Common myeloid progenitor, CD34-positive (primary cell): ENCODE data around the gene COPE.

ENCODE experiments used
- CTCF ChIA-PET: fragments of 350-600 bp; sonication (Branson Sonifier 250); formaldehyde crosslinking; loops from one replicate; lab custom pipeline; 2021; ENCODE audit warnings: antibody characterized with exemption; lab: Charles Lee
- POLR2A ChIA-PET: fragments of 350-600 bp; sonication (Branson Sonifier 250); formaldehyde crosslinking; loops from one replicate; lab custom pipeline; 2021; ENCODE audit warnings: antibody characterized with exemption; lab: Charles Lee
- DNase-seq, 3 donors: peaks; one replicate each; pipeline versions ENCODE4 v3.0.0 to v3.0.0-alpha.2; 2013
- H3K27ac ChIP-seq, 2 experiments: 1 replicate in 1 of 2; 2 replicates in 1 of 2; pipeline ENCODE4 v1.7.0; 2013; ENCODE audit warnings: inconsistent platforms in 2 of 2, low read length in 2 of 2, mild to moderate bottlenecking in 2 of 2, low read depth in 1 of 2, moderate library complexity in 1 of 2; ENCODE audit not compliant: severe bottlenecking in 2 of 2, insufficient read depth in 1 of 2, poor library complexity in 1 of 2
- H3K27me3 ChIP-seq, 5 experiments: replicated peaks in 2 of 5; 1 replicate in 3 of 5; 2 replicates in 2 of 5; pipeline versions ENCODE4 v1.6.1 to v1.7.0; 2013; ENCODE audit warnings: low read length in 4 of 5, mild to moderate bottlenecking in 2 of 5, moderate library complexity in 2 of 5, inconsistent platforms in 1 of 5; ENCODE audit not compliant: insufficient read depth in 5 of 5, control insufficient read depth in 4 of 5
- H3K36me3 ChIP-seq, 4 experiments: 1 replicate in 2 of 4; 2 replicates in 2 of 4; pipeline versions ENCODE4 v1.6.1 to v1.7.0; 2013; ENCODE audit warnings: low read length in 3 of 4, control low read depth in 1 of 4, mild to moderate bottlenecking in 1 of 4; ENCODE audit not compliant: control insufficient read depth in 4 of 4, insufficient read depth in 4 of 4
- H3K4me1 ChIP-seq, 4 experiments: 1 replicate in 3 of 4; 2 replicates in 1 of 4; pipeline versions ENCODE4 v1.6.1 to v1.7.1; 2013; ENCODE audit warnings: low read length in 3 of 4, mild to moderate bottlenecking in 3 of 4, control low read depth in 1 of 4, inconsistent platforms in 1 of 4, moderate library complexity in 1 of 4; ENCODE audit not compliant: control insufficient read depth in 4 of 4, insufficient read depth in 4 of 4; ENCODE audit errors: control extremely low read depth in 1 of 4
- H3K4me3 ChIP-seq, 7 experiments: 1 replicate in 4 of 7; 2 replicates in 3 of 7; pipeline versions ENCODE4 v1.5.1 to v1.7.0; 2013; ENCODE audit warnings: mild to moderate bottlenecking in 7 of 7, low read length in 6 of 7, moderate library complexity in 6 of 7, inconsistent platforms in 2 of 7, low read depth in 2 of 7, control low read depth in 1 of 7; ENCODE audit not compliant: insufficient read depth in 4 of 7, control insufficient read depth in 1 of 7; ENCODE audit errors: extremely low read depth in 1 of 7
- H3K9me3 ChIP-seq, 5 experiments: 1 replicate in 4 of 5; 2 replicates in 1 of 5; pipeline versions ENCODE4 v1.6.1 to v1.7.1; 2013; ENCODE audit warnings: low read length in 4 of 5, mild to moderate bottlenecking in 2 of 5, inconsistent platforms in 1 of 5, low read depth in 1 of 5, moderate library complexity in 1 of 5; ENCODE audit not compliant: control insufficient read depth in 4 of 5, insufficient read depth in 2 of 5; ENCODE audit errors: control extremely low read depth in 1 of 5
- WGBS: methylation state at CpG from one replicate; pipeline ENCODE4 v1.1.5; 2013; ENCODE audit not compliant: insufficient coverage; 5-methylcytosine and 5-hydroxymethylcytosine counted together

The COPE gene

GRCh38 chr19:18861235-18861634 is 58.0 kb downstream of the COPE start:
- DNase-seq = no peak
- POLR2A ChIA-PET = no interaction called here
- Histone ChIP-seq H3K4me1 (peaks cover 0 to 2% (median 0%) of the 10 kb centered on the region in 4 experiments), H3K27me3 (no peaks in the 10 kb centered on the region), H3K36me3 (peaks cover 19 to 99% (median 84%) of the 10 kb centered on the region in 4 experiments), H3K9me3 (no peaks in the 10 kb centered on the region), H3K4me3 (no peak overlapping the region), H3K27ac (no peak overlapping the region)
- 92% methylated on average over 9 of the region's 9 CpGs for WGBS
- CTCF ChIA-PET = interaction anchor here (1.0 to 1.1 kb wide), 2 partner anchors 10 to 16 kb away, joined by 3 read pairs; no protein-coding TSS in a partner anchor

DNA sequence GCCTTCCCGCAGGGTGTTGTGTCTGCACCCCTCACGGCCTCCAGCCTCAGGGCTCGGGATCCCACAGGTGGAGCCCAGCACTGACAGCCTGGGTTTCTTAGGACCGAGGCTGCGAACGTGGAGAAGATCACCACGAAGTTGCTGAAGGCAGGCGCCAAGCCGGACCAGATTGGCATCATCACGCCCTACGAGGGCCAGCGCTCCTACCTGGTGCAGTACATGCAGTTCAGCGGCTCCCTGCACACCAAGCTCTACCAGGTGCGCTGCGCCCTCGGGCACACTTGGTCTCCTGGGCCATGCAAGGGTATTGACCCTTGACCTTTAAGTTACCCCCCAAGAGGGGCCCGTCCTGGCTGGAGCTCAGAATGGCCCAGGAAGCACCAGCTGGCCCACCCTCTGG is 58.5 kb downstream of the COPE start:
- Histone ChIP-seq H3K4me3 (no peak overlapping the region), H3K27ac (no peak overlapping the region), H3K4me1 (peaks cover 0 to 2% (median 0%) of the 10 kb centered on the region in 4 experiments), H3K36me3 (peaks cover 21 to 99% (median 86%) of the 10 kb centered on the region in 4 experiments), H3K9me3 (no peaks in the 10 kb centered on the region), H3K27me3 (no peaks in the 10 kb centered on the region)
- DNase-seq = no peak
- POLR2A ChIA-PET = no interaction called here
- CTCF ChIA-PET = interaction anchor here (1.0 to 5.7 kb wide), 3 partner anchors 9 to 16 kb away, joined by 3 to 37 read pairs (median 3); no protein-coding TSS in a partner anchor
- 95% methylated on average over 17 of the region's 17 CpGs for WGBS

GRCh38 chr19:18860302-18860700 is 58.9 kb downstream of the COPE start:
- 97% methylated on average over 11 of the region's 11 CpGs for WGBS
- DNase-seq = no peak
- Histone ChIP-seq H3K4me3 (no peak overlapping the region), H3K27ac (no peak overlapping the region), H3K4me1 (peaks cover 0 to 2% (median 0%) of the 10 kb centered on the region in 4 experiments), H3K36me3 (peaks cover 22 to 99% (median 86%) of the 10 kb centered on the region in 4 experiments), H3K27me3 (no peaks in the 10 kb centered on the region), H3K9me3 (no peaks in the 10 kb centered on the region)
- ChIA-PET POLR2A (no interaction called here), CTCF (interaction anchor here (1.0 to 5.7 kb wide), 3 partner anchors 9 to 17 kb away, joined by 3 to 37 read pairs (median 3); no protein-coding TSS in a partner anchor)

DNA sequence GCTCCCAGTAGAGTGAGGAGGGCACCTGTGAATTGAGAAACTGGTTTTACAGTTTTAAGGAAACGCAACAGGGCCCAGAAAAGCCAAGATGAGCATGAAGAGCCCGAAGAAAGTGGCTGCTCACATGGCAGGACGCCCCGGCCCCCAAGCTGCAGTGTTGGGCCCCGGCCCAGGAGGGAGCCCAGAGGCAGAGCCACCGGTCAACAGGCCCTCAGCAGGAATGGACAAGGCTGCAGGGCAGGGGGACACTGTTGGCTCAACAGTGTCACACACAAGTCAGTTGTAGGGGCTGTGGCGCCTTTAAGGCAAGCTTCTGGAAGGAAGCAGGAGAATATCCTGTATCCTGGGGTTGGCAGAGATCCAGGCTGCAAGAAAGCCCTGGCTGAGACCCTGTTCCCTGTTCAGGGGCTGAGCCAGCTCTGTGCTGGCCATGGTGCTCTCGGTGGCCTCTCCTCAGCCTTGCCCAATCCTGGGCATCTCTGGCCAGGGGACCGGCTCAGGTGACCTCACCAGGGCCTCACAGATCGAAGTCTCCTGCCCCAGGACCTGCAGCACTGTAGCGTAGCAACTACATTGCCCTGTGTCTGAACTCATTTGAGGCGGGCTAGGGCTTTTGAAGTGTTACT is 59.4 kb downstream of the COPE start:
- DNase-seq = no peak
- H3K36me3 ChIP-seq = peaks cover 24 to 99% (median 87%) of the 10 kb centered on the region in 4 experiments
- CTCF ChIA-PET = interaction anchor here (1.7 to 5.7 kb wide), 2 partner anchors 10 to 12 kb away, joined by 5 to 37 read pairs; no protein-coding TSS in a partner anchor
- H3K4me3 ChIP-seq = no peak overlapping the region
- peaks cover 0 to 2% (median 0%) of the 10 kb centered on the region in 4 experiments for H3K4me1 ChIP-seq
- H3K27ac ChIP-seq = no peak overlapping the region
- POLR2A ChIA-PET = no interaction called here
- no peaks in the 10 kb centered on the region for H3K9me3 ChIP-seq
- WGBS = 97% methylated on average over 11 of the region's 12 CpGs
- H3K27me3 ChIP-seq = no peaks in the 10 kb centered on the region

DNA sequence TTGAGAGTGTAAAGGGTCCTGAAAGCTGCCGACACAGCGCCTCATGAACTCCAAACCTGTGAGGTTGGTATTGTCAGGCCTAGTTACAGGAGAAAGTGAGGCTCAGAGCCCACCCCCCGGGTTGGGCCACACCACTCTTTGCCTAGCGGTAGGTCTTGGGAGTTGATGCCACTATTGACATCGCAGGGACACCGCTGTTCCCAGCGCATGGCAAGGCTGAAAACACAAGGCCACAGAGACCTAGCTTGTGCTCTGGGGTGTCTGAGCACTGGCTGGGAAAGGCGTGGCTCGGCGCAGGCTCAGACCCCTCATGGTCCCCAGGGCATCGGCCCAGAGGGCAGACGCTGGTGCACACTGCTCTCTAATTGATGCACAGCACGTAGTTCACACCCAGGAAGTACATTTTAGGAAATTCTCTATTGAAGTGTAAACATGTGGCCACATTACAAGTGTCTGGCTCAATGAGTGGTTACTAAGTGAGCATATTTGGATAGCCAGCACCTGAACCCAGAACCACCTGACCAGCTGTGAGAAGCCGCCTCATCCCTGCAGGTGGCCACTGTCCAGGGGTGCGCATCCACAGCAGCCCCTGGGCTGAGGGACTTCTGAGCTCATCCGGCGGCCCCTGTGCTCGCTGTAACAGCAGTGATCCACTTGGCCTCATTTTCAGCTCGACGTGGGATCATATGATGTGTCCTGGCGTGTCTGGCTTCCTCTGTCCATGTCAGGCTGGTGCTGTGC is 60.1 kb downstream of the COPE start:
- no peak overlapping the region for H3K4me3 ChIP-seq
- POLR2A ChIA-PET = interaction anchor here (0.6 kb wide), 1 partner anchor 448 kb away, joined by 3 read pairs; no protein-coding TSS in a partner anchor
- peaks cover 0 to 2% (median 0%) of the 10 kb centered on the region in 4 experiments for H3K4me1 ChIP-seq
- 94% methylated on average over 20 of the region's 21 CpGs for WGBS
- peaks cover 24 to 99% (median 90%) of the 10 kb centered on the region in 4 experiments for H3K36me3 ChIP-seq
- H3K9me3 ChIP-seq = no peaks in the 10 kb centered on the region
- no peak for DNase-seq
- CTCF ChIA-PET = interaction anchor here (1.7 to 5.7 kb wide), 2 partner anchors 9 to 11 kb away, joined by 5 to 37 read pairs; no protein-coding TSS in a partner anchor
- no peak overlapping the region for H3K27ac ChIP-seq
- H3K27me3 ChIP-seq = no peaks in the 10 kb centered on the region

- H3K36me3 ChIP-seq = peaks cover 23 to 99% (median 92%) of the 10 kb centered on the region in 4 experiments
- 96% methylated on average over 12 of the region's 13 CpGs for WGBS
- DNase-seq = no peak
- no peaks in the 10 kb centered on the region for H3K4me1 ChIP-seq
- no peaks in the 10 kb centered on the region for H3K9me3 ChIP-seq
- no peaks in the 10 kb centered on the region for H3K27me3 ChIP-seq
- POLR2A ChIA-PET = no interaction called here
- CTCF ChIA-PET = interaction anchor here (1.1 to 5.7 kb wide), 3 partner anchors 10 to 20 kb away, joined by 3 to 37 read pairs (median 4); no protein-coding TSS in a partner anchor
- no peak overlapping the region for H3K4me3 ChIP-seq
- H3K27ac ChIP-seq = no peak overlapping the region
These were observed 62.0 kb downstream of the COPE start for GRCh38 chr19:18857223-18857622.
